Activated T-cell treated with anti-CD3 and anti-CD28 coated beads, Interleukin-2, amount 50 U/mL, for 4 hours (primary cell): ENCODE data around the gene MPP3. TPM values are rescaled to one million over a fixed set of nuclear protein-coding genes. Genes with fewer than 3 reads are reported as not detected.

Experiments used
- ATAC-seq, 2 donors: fragments of 200-7000 bp; cut with Tn5 transposase; one replicate each; pipeline ENCODE4 v1.10.0; 2021
- DNase-seq: peaks from one replicate; pipeline ENCODE4 v3.0.0-alpha.2; 2020
- H3K27me3 Mint-ChIP-seq: one replicate; pipeline ENCODE4 v1.8.0; 2021; ENCODE audit warnings: low read depth, mixed read lengths
- H3K36me3 Mint-ChIP-seq: one replicate; pipeline ENCODE4 v1.8.0; 2022; ENCODE audit warnings: mixed read lengths; ENCODE audit not compliant: insufficient read depth
- H3K4me1 Mint-ChIP-seq: one replicate; pipeline ENCODE4 v1.8.0; 2021; ENCODE audit warnings: low read depth, mixed read lengths
- H3K4me3 Mint-ChIP-seq: one replicate; pipeline ENCODE4 v1.8.0; 2021; ENCODE audit warnings: mild to moderate bottlenecking, moderate library complexity, mixed read lengths
- H3K9me3 Mint-ChIP-seq: one replicate; pipeline ENCODE4 v1.8.0; 2021; ENCODE audit warnings: mixed read lengths
- total RNA-seq, 3 donors: library from RNA; stranded (reverse); gene quantifications; one replicate each; pipeline ENCODE4 v1.2.1, GENCODE V29; 2021

Gene MPP3
- under 1 TPM; 0.24 to 0.94 (median 0.87) TPM for total RNA-seq

GRCh38 chr17:43832976-43833829 lies at the start of gene MPP3:
MPP3 (minus strand) TSS chr17:43833146; CDS start chr17:43831906, 1,240 bp downstream.
- peaks cover 48% of the 10 kb centered on the region for H3K27me3 Mint-ChIP-seq
- peaks cover 10% of the 10 kb centered on the region for H3K4me1 Mint-ChIP-seq
- no peaks in the 10 kb centered on the region for H3K36me3 Mint-ChIP-seq
- ATAC-seq, result peak; percentile 78 to 89
- peak within 1 kb of the TSS; percentile 80 for H3K4me3 Mint-ChIP-seq
- no peaks in the 10 kb centered on the region for H3K9me3 Mint-ChIP-seq
- DNase-seq, result peak; percentile 39

- Mint-ChIP-seq H3K4me3 (no peak overlapping the region), H3K27me3 (peaks cover 10% of the 10 kb centered on the region), H3K4me1 (no peaks in the 10 kb centered on the region), H3K36me3 (no peaks in the 10 kb centered on the region), H3K9me3 (no peaks in the 10 kb centered on the region)
- DNase-seq (no peak), ATAC-seq (no peak)
Measured at GRCh38 chr17:43881758-43882505, 49.0 kb upstream of the MPP3 start.

- Mint-ChIP-seq H3K9me3 (no peaks in the 10 kb centered on the region), H3K4me3 (no peak overlapping the region), H3K27me3 (peaks cover 10% of the 10 kb centered on the region), H3K36me3 (no peaks in the 10 kb centered on the region), H3K4me1 (no peaks in the 10 kb centered on the region)
- DNase-seq (no peak), ATAC-seq (no peak)
Measured at GRCh38 chr17:43881181-43881580, 48.2 kb upstream of the MPP3 start.

GRCh38 chr17:43880420-43880991 lies 47.6 kb upstream of the MPP3 start:
- Mint-ChIP-seq H3K4me3 (no peak overlapping the region), H3K36me3 (no peaks in the 10 kb centered on the region)
- ATAC-seq, result peak; percentile 33 to 44

GRCh38 chr17:43879723-43880419 lies 46.9 kb upstream of the MPP3 start:
- H3K4me1 Mint-ChIP-seq, result no peaks in the 10 kb centered on the region
- no peaks in the 10 kb centered on the region for H3K9me3 Mint-ChIP-seq
- DNase-seq (no peak), ATAC-seq (no peak)
- H3K27me3 Mint-ChIP-seq, result peaks cover 10% of the 10 kb centered on the region
- H3K36me3 Mint-ChIP-seq, result no peaks in the 10 kb centered on the region
- no peak overlapping the region for H3K4me3 Mint-ChIP-seq

More at GRCh38 chr17:43880420-43880991, 47.6 kb upstream of the MPP3 start:
- no peaks in the 10 kb centered on the region for H3K4me1 Mint-ChIP-seq
- DNase-seq, result peak; percentile 36
- H3K27me3 Mint-ChIP-seq, result peaks cover 10% of the 10 kb centered on the region
- no peaks in the 10 kb centered on the region for H3K9me3 Mint-ChIP-seq

- H3K9me3 Mint-ChIP-seq, result no peaks in the 10 kb centered on the region
- no peaks in the 10 kb centered on the region for H3K4me1 Mint-ChIP-seq
- ATAC-seq, result peak; percentile 88 to 92
- peak; percentile 61 for DNase-seq
- no peaks in the 10 kb centered on the region for H3K36me3 Mint-ChIP-seq
- H3K4me3 Mint-ChIP-seq, result no peak overlapping the region
- H3K27me3 Mint-ChIP-seq, result peaks cover 10% of the 10 kb centered on the region
Measured at GRCh38 chr17:43878260-43879175, 45.6 kb upstream of the MPP3 start.

- no peak overlapping the region for H3K4me3 Mint-ChIP-seq
- peaks cover 10% of the 10 kb centered on the region for H3K27me3 Mint-ChIP-seq
- ATAC-seq, result no peak
- H3K9me3 Mint-ChIP-seq, result no peaks in the 10 kb centered on the region
- no peaks in the 10 kb centered on the region for H3K36me3 Mint-ChIP-seq
- no peaks in the 10 kb centered on the region for H3K4me1 Mint-ChIP-seq
- DNase-seq, result no peak
Measured at GRCh38 chr17:43877451-43878155, 44.7 kb upstream of the MPP3 start.

- Mint-ChIP-seq H3K36me3 (no peaks in the 10 kb centered on the region), H3K27me3 (peaks cover 12% of the 10 kb centered on the region), H3K4me1 (no peaks in the 10 kb centered on the region), H3K9me3 (no peaks in the 10 kb centered on the region), H3K4me3 (no peak overlapping the region)
- DNase-seq, result no peak
- no peak for ATAC-seq
Measured at GRCh38 chr17:43877031-43877430, 44.1 kb upstream of the MPP3 start.

GRCh38 chr17:43875476-43876147 lies 42.7 kb upstream of the MPP3 start:
- no peak for ATAC-seq
- H3K27me3 Mint-ChIP-seq, result peaks cover 12% of the 10 kb centered on the region
- no peak overlapping the region for H3K4me3 Mint-ChIP-seq
- no peaks in the 10 kb centered on the region for H3K9me3 Mint-ChIP-seq
- no peaks in the 10 kb centered on the region for H3K4me1 Mint-ChIP-seq
- DNase-seq, result no peak
- no peaks in the 10 kb centered on the region for H3K36me3 Mint-ChIP-seq

GRCh38 chr17:43874293-43874692 lies 41.3 kb upstream of the MPP3 start:
- peaks cover 17% of the 10 kb centered on the region for H3K27me3 Mint-ChIP-seq
- DNase-seq (no peak), ATAC-seq (no peak)
- no peaks in the 10 kb centered on the region for H3K36me3 Mint-ChIP-seq
- no peak overlapping the region for H3K4me3 Mint-ChIP-seq
- H3K9me3 Mint-ChIP-seq, result no peaks in the 10 kb centered on the region
- no peaks in the 10 kb centered on the region for H3K4me1 Mint-ChIP-seq

GRCh38 chr17:43873815-43874214 lies 40.9 kb upstream of the MPP3 start:
- no peak overlapping the region for H3K4me3 Mint-ChIP-seq
- H3K9me3 Mint-ChIP-seq, result no peaks in the 10 kb centered on the region
- no peak for DNase-seq
- no peaks in the 10 kb centered on the region for H3K4me1 Mint-ChIP-seq
- no peaks in the 10 kb centered on the region for H3K36me3 Mint-ChIP-seq
- peaks cover 15% of the 10 kb centered on the region for H3K27me3 Mint-ChIP-seq
- ATAC-seq, result no peak

GRCh38 chr17:43873091-43873490 lies 40.1 kb upstream of the MPP3 start:
- no peaks in the 10 kb centered on the region for H3K4me1 Mint-ChIP-seq
- DNase-seq (no peak), ATAC-seq (no peak)
- H3K27me3 Mint-ChIP-seq, result peaks cover 20% of the 10 kb centered on the region
- no peaks in the 10 kb centered on the region for H3K9me3 Mint-ChIP-seq
- H3K4me3 Mint-ChIP-seq, result no peak overlapping the region
- H3K36me3 Mint-ChIP-seq, result no peaks in the 10 kb centered on the region
